ENCODE results near the gene CAPN1. TPM values are rescaled to one million over a fixed set of nuclear protein-coding genes. Genes with fewer than 3 reads are reported as not detected.
A peak's percentile ranks its signal among the peaks of the same experiment; 100 is the strongest.

CAPN1 gene
- total and polyA plus RNA-seq, 9 of the 15 experiments (the other 6 are each of a cell fraction or from before 2014, with no cell fraction given): 3.5 to 199 (median 61.6) TPM

DNA sequence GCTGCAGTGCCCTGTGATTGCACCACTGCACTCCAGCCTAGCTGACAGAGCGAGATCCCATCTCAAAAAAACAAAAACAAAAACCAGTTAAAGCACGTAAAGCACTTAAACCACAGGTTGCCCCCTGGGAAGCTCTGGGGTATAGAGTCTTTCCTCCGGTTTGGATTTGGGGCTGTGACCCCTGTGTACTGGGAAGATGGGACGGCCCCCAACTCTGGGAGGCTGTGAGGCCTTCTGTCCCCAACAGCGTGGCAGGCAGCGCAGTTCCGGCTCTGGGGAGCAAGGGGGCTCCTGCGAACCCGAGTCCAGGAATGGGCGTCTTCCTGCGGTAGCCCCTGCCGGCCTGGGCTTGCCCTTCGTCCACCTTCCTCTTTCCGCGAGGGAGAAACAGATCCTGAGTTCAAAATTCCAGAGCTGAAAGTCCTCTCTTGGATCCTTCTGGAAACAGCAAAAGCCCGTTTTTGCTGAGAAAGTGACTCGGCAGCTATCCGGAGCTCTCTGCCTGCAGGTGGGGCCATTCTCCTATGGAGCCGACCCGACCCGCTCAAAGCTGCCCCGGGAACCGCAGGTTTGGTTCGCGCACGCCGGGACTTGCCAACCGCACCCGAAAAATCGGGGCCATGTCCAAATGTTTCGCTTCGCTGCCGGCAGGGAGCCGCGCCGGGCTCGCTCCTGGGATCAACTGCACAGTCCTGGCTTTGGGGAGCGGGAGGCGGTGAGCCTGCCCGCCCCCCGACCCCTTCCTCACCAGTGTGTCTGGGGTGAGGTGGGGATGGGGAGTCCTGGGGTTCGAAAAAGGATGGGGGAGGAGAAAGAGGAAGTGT lies 43.8 kb downstream of the CAPN1 start (continued):
- TF ChIP-seq, protein P1, sequence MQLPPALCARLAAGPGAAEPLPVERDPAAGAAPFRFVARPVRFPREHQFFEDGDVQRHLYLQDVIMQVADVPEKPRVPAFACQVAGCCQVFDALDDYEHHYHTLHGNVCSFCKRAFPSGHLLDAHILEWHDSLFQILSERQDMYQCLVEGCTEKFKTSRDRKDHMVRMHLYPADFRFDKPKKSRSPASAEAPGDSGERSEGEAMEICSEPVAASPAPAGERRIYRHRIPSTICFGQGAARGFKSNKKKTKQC (CRISPR knock-in tag; IDR thresholded peaks at IDR 0.05): no peak
- TF ChIP-seq GABPA (tag; conservative IDR thresholded peaks at IDR 0.05; ENCODE audit: low read depth): peak; percentile 19; the same call in 1 of the 2 replicates
- 0 out of 2 replicates have a peak, but pooled peaks have one; percentile 12 for TF ChIP-seq NR4A1 (CRISPR knock-in tag; IDR thresholded peaks at IDR 0.05)
- peak; percentile 51; the same call in 1 of the 2 replicates for TF ChIP-seq NR4A1 (tag; IDR thresholded peaks at IDR 0.05)
- TF ChIP-seq, protein P2, sequence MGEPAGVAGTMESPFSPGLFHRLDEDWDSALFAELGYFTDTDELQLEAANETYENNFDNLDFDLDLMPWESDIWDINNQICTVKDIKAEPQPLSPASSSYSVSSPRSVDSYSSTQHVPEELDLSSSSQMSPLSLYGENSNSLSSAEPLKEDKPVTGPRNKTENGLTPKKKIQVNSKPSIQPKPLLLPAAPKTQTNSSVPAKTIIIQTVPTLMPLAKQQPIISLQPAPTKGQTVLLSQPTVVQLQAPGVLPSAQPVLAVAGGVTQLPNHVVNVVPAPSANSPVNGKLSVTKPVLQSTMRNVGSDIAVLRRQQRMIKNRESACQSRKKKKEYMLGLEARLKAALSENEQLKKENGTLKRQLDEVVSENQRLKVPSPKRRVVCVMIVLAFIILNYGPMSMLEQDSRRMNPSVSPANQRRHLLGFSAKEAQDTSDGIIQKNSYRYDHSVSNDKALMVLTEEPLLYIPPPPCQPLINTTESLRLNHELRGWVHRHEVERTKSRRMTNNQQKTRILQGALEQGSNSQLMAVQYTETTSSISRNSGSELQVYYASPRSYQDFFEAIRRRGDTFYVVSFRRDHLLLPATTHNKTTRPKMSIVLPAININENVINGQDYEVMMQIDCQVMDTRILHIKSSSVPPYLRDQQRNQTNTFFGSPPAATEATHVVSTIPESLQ (CRISPR knock-in tag; IDR thresholded peaks at IDR 0.05): peak; percentile 60; the same call in 1 of the 2 replicates
- TF ChIP-seq ZNF696 (CRISPR knock-in tag; conservative IDR thresholded peaks at IDR 0.05): no peak
- TF ChIP-seq, protein P3, sequence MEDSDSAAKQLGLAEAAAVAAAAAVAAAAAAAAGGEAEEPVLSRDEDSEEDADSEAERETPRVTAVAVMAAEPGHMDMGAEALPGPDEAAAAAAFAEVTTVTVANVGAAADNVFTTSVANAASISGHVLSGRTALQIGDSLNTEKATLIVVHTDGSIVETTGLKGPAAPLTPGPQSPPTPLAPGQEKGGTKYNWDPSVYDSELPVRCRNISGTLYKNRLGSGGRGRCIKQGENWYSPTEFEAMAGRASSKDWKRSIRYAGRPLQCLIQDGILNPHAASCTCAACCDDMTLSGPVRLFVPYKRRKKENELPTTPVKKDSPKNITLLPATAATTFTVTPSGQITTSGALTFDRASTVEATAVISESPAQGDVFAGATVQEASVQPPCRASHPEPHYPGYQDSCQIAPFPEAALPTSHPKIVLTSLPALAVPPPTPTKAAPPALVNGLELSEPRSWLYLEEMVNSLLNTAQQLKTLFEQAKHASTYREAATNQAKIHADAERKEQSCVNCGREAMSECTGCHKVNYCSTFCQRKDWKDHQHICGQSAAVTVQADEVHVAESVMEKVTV (CRISPR knock-in tag; IDR thresholded peaks at IDR 0.05): peak; percentile 41; the same call in 1 of the 2 replicates
- TF ChIP-seq MYNN (IDR thresholded peaks at IDR 0.05): 0 out of 2 replicates have a peak, but pooled peaks have one; percentile 6
- TF ChIP-seq MYNN (CRISPR knock-in tag; IDR thresholded peaks at IDR 0.05): no peak
- 0 out of 2 replicates have a peak, but pooled peaks have one; percentile 37 for TF ChIP-seq KLF6 (CRISPR knock-in tag; IDR thresholded peaks at IDR 0.05; ENCODE audit: borderline replicate concordance)
- TF ChIP-seq GABPB1 (CRISPR knock-in tag; IDR thresholded peaks at IDR 0.05): peak; percentile 62
- TF ChIP-seq DPF2 (IDR thresholded peaks at IDR 0.05): peak; percentile 64; the same call in 1 of the 2 replicates
- TF ChIP-seq, protein P4, sequence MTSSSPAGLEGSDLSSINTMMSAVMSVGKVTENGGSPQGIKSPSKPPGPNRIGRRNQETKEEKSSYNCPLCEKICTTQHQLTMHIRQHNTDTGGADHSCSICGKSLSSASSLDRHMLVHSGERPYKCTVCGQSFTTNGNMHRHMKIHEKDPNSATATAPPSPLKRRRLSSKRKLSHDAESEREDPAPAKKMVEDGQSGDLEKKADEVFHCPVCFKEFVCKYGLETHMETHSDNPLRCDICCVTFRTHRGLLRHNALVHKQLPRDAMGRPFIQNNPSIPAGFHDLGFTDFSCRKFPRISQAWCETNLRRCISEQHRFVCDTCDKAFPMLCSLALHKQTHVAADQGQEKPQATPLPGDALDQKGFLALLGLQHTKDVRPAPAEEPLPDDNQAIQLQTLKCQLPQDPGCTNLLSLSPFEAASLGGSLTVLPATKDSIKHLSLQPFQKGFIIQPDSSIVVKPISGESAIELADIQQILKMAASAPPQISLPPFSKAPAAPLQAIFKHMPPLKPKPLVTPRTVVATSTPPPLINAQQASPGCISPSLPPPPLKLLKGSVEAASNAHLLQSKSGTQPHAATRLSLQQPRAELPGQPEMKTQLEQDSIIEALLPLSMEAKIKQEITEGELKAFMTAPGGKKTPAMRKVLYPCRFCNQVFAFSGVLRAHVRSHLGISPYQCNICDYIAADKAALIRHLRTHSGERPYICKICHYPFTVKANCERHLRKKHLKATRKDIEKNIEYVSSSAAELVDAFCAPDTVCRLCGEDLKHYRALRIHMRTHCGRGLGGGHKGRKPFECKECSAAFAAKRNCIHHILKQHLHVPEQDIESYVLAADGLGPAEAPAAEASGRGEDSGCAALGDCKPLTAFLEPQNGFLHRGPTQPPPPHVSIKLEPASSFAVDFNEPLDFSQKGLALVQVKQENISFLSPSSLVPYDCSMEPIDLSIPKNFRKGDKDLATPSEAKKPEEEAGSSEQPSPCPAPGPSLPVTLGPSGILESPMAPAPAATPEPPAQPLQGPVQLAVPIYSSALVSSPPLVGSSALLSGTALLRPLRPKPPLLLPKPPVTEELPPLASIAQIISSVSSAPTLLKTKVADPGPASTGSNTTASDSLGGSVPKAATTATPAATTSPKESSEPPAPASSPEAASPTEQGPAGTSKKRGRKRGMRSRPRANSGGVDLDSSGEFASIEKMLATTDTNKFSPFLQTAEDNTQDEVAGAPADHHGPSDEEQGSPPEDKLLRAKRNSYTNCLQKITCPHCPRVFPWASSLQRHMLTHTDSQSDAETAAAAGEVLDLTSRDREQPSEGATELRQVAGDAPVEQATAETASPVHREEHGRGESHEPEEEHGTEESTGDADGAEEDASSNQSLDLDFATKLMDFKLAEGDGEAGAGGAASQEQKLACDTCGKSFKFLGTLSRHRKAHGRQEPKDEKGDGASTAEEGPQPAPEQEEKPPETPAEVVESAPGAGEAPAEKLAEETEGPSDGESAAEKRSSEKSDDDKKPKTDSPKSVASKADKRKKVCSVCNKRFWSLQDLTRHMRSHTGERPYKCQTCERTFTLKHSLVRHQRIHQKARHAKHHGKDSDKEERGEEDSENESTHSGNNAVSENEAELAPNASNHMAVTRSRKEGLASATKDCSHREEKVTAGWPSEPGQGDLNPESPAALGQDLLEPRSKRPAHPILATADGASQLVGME (CRISPR knock-in tag; IDR thresholded peaks at IDR 0.05): 0 out of 2 replicates have a peak, but pooled peaks have one; percentile 16
- TF ChIP-seq ZBTB7A (IDR thresholded peaks at IDR 0.05; ENCODE audit: borderline replicate concordance, control insufficient read depth, low read depth, low read length): peak; percentile 67
- peak; percentile 65; the same call in 1 of the 2 replicates for TF ChIP-seq EP400 (IDR thresholded peaks at IDR 0.05)
- 0 out of 4 replicates have a peak, but pooled peaks of 1 of the 2 experiments have one; percentile 54 for TF ChIP-seq NONO (IDR thresholded peaks at IDR 0.05; ENCODE audit: low read depth in 2 of 2, low read length in 1 of 2)
- TF ChIP-seq XRCC5 (IDR thresholded peaks at IDR 0.05; ENCODE audit: low read depth, low read length): peak; percentile 6; the same call in 1 of the 2 replicates

Data from K562 (cell line).